B cell (primary cell): ENCODE measurements around the gene RNF135. TPM values are rescaled to one million over a fixed set of nuclear protein-coding genes. Genes with fewer than 3 reads are reported as not detected.
A peak's percentile ranks its signal among the peaks of the same experiment; 100 is the strongest.

Experiments used
- ATAC-seq: fragments of 200-7000 bp; cut with Tn5 transposase; one replicate; pipeline ENCODE4 v1.10.0; 2021; ENCODE audit warnings: low read depth, mild to moderate bottlenecking, moderate number of reproducible peaks, moderate library complexity
- CTCF ChIA-PET: fragments of 350-600 bp; sonication (Branson Sonifier 250); formaldehyde crosslinking; loops from one replicate; lab custom pipeline; 2021; ENCODE audit warnings: antibody characterized with exemption, inconsistent platforms; lab: Charles Lee
- POLR2A ChIA-PET: fragments of 350-600 bp; sonication (Branson Sonifier 250); formaldehyde crosslinking; loops from one replicate; lab custom pipeline; 2021; ENCODE audit warnings: antibody characterized with exemption; lab: Charles Lee
- DNase-seq: peaks from one replicate; pipeline ENCODE4 v3.0.0; 2013
- H2AFZ ChIP-seq: 2 replicates; pipeline ENCODE4 v1.6.1; 2012; ENCODE audit warnings: mild to moderate bottlenecking, low read depth, low read length; ENCODE audit not compliant: insufficient read depth, poor library complexity, severe bottlenecking
- H3K27ac ChIP-seq, 2 donors: 1 replicate in 1 of 2; 2 replicates in 1 of 2; pipeline ENCODE4 v1.5.1; 2012 to 2013; ENCODE audit warnings: low read length in 2 of 2, mild to moderate bottlenecking in 2 of 2, moderate library complexity in 1 of 2
- H3K27me3 ChIP-seq, 4 experiments: fragments of 200-600 bp in 1 of 4; sonication (generic) in 1 of 4; replicated peaks in 1 of 4; 1 replicate in 2 of 4; 2 replicates in 2 of 4; pipeline versions ENCODE4 v1.6.1 to v1.7.0; 2013 to 2016; ENCODE audit warnings: low read length in 3 of 4, mild to moderate bottlenecking in 2 of 4, mixed read lengths in 1 of 4, moderate library complexity in 1 of 4; ENCODE audit not compliant: insufficient read depth in 4 of 4, control insufficient read depth in 3 of 4; ENCODE audit errors: control extremely low read depth in 1 of 4
- H3K36me3 ChIP-seq, 2 experiments: replicated peaks in 1 of 2; 1 replicate in 1 of 2; 2 replicates in 1 of 2; pipeline versions ENCODE4 v1.6.1 to v1.7.1; 2013; ENCODE audit warnings: low read length in 1 of 2; ENCODE audit not compliant: insufficient read depth in 2 of 2, control insufficient read depth in 1 of 2; ENCODE audit errors: control extremely low read depth in 1 of 2, extremely low read depth in 1 of 2
- H3K4me1 ChIP-seq, 2 donors: fragments of 200-600 bp in 1 of 2; sonication (generic) in 1 of 2; 1 replicate in 1 of 2; 2 replicates in 1 of 2; pipeline versions ENCODE4 v1.5.1 to v1.6.1; 2013 to 2017; ENCODE audit warnings: low read length in 2 of 2; ENCODE audit not compliant: control insufficient read depth in 2 of 2, insufficient read depth in 2 of 2
- H3K4me2 ChIP-seq: replicated peaks from 2 replicates; pipeline ENCODE3; 2012; ENCODE audit warnings: mild to moderate bottlenecking, low read depth, low read length; ENCODE audit not compliant: poor library complexity, severe bottlenecking
- H3K4me3 ChIP-seq, 5 experiments: fragments of 200-600 bp in 1 of 5; sonication (generic) in 1 of 5; 1 replicate in 3 of 5; 2 replicates in 2 of 5; pipeline versions ENCODE4 v1.5.1 to v1.7.0; 2011 to 2016; ENCODE audit warnings: low read length in 4 of 5, mild to moderate bottlenecking in 4 of 5, low read depth in 2 of 5, control low read depth in 1 of 5, moderate library complexity in 1 of 5; ENCODE audit not compliant: insufficient read depth in 1 of 5; ENCODE audit errors: control extremely low read depth in 1 of 5, extremely low read depth in 1 of 5
- H3K79me2 ChIP-seq: fragments of 200-600 bp; sonication (generic); one replicate; pipeline ENCODE4 v1.6.0; 2016; ENCODE audit warnings: low read length; ENCODE audit not compliant: control insufficient read depth, insufficient read depth
- H3K9ac ChIP-seq: fragments of 200-600 bp; sonication (generic); 2 replicates; pipeline ENCODE4 v1.6.1; 2017; ENCODE audit warnings: mild to moderate bottlenecking, low read length, moderate library complexity
- H3K9me3 ChIP-seq, 3 donors: one replicate each; pipeline versions ENCODE4 v1.6.1 to v1.7.1; 2013; ENCODE audit warnings: low read length in 2 of 3; ENCODE audit not compliant: control insufficient read depth in 2 of 3, insufficient read depth in 1 of 3; ENCODE audit errors: control extremely low read depth in 1 of 3
- H4K20me1 ChIP-seq: 2 replicates; pipeline ENCODE4 v1.6.0; 2012; ENCODE audit warnings: mild to moderate bottlenecking, low read length; ENCODE audit not compliant: insufficient read depth, control insufficient read depth, poor library complexity, severe bottlenecking
- H3K27ac Mint-ChIP-seq: one replicate; pipeline ENCODE4 v1.8.0; 2021; ENCODE audit warnings: mixed read lengths
- H3K27me3 Mint-ChIP-seq: one replicate; pipeline ENCODE4 v1.8.0; 2021; ENCODE audit warnings: mixed read lengths
- H3K4me1 Mint-ChIP-seq: one replicate; pipeline ENCODE4 v1.8.0; 2021; ENCODE audit warnings: mixed read lengths
- H3K4me3 Mint-ChIP-seq: one replicate; pipeline ENCODE4 v1.8.0; 2021; ENCODE audit warnings: mixed read lengths
- H3K9me3 Mint-ChIP-seq: one replicate; pipeline ENCODE4 v1.8.0; 2022; ENCODE audit warnings: mixed read lengths; ENCODE audit not compliant: insufficient read depth
- EZH2 ChIP-seq: IDR thresholded peaks from 2 replicates; pipeline ENCODE4 v1.6.1; 2012; ENCODE audit warnings: borderline replicate concordance, low read depth, mild to moderate bottlenecking, moderate library complexity, low read length; ENCODE audit not compliant: insufficient read depth, poor library complexity, severe bottlenecking
- WGBS: methylation state at CpG from one replicate; pipeline ENCODE4 v1.1.5; 2013; ENCODE audit warnings: missing lambda C conversion rate; ENCODE audit not compliant: insufficient coverage; 5-methylcytosine and 5-hydroxymethylcytosine counted together
- intact Hi-C: fragments of 100-400 bp; cut with micrococcal nuclease; formaldehyde crosslinking; loops from one replicate; pipeline ENCODE4 v1.10.0; 2022
- polyA plus RNA-seq: library from polyadenylated mRNA; depleted of rRNA; stranded (reverse); fragments of >200 nt; gene quantifications from 2 replicates; pipeline ENCODE4 v1.2.3, GENCODE V29; 2012
- total RNA-seq, 2 donors: library from RNA; stranded (reverse); fragments of 120-200 nt in 1 of 2; gene quantifications; 1 replicate in 1 of 2; 2 replicates in 1 of 2; pipeline versions ENCODE4 v1.2.3 to v1.2.4, GENCODE V29; 2013 to 2022
- TF ChIP-seq, protein P1 (sequence below): fragments of 200-600 bp; IDR thresholded peaks from one replicate; pipeline ENCODE4 v1.8.0; 2022; ENCODE audit warnings: antibody characterized with exemption, mild to moderate bottlenecking

Gene RNF135
- total and polyA plus RNA-seq, 2 donors (not counting 1 experiment from before 2014, with no cell fraction given): 23.4 to 24.2 TPM

DNA sequence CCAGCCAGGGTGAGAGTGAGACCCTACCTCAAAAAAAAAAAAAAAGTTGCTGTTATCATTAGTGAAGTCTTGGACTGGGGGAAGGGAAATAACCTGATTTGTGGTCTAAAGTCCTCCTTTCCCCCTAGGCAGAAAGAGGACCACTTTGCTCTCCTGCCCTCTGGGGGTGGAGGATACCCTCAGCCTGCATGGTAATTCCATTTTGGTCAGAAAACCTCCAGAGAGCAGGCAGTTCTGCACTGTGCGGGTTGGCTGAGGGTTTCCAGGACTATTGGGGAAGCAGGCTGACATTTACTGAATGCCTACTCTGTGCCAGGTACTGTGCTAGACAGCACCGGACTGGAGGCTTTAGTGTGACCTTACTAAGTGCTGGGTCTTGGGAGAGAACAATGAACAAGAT lies 46.5 kb upstream of the RNF135 start:
- H2AFZ ChIP-seq: no peak overlapping the region
- peaks cover 0 to 4% of the 10 kb centered on the region in 2 experiments for H3K36me3 ChIP-seq
- POLR2A ChIA-PET: interaction anchor here (0.5 kb wide), 1 partner anchor 1217 kb away, joined by 3 read pairs; no protein-coding TSS in a partner anchor
- no peak overlapping the region for H3K27ac ChIP-seq
- peak overlapping the region; percentile 23 for H3K4me3 Mint-ChIP-seq
- H3K27ac Mint-ChIP-seq: no peak overlapping the region
- TF ChIP-seq EZH2: no peak
- TF ChIP-seq, protein P1, sequence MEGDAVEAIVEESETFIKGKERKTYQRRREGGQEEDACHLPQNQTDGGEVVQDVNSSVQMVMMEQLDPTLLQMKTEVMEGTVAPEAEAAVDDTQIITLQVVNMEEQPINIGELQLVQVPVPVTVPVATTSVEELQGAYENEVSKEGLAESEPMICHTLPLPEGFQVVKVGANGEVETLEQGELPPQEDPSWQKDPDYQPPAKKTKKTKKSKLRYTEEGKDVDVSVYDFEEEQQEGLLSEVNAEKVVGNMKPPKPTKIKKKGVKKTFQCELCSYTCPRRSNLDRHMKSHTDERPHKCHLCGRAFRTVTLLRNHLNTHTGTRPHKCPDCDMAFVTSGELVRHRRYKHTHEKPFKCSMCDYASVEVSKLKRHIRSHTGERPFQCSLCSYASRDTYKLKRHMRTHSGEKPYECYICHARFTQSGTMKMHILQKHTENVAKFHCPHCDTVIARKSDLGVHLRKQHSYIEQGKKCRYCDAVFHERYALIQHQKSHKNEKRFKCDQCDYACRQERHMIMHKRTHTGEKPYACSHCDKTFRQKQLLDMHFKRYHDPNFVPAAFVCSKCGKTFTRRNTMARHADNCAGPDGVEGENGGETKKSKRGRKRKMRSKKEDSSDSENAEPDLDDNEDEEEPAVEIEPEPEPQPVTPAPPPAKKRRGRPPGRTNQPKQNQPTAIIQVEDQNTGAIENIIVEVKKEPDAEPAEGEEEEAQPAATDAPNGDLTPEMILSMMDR: no peak
- no peaks in the 10 kb centered on the region for H3K9me3 ChIP-seq
- H3K27me3 Mint-ChIP-seq: no peaks in the 10 kb centered on the region
- H3K27me3 ChIP-seq: peaks cover 0 to 6% (median 0%) of the 10 kb centered on the region in 4 experiments
- no peak overlapping the region for H3K9ac ChIP-seq
- H4K20me1 ChIP-seq: no peaks in the 10 kb centered on the region
- intact Hi-C loops: no loop called here
- peaks cover 11 to 17% of the 10 kb centered on the region in 2 donors for H3K4me1 ChIP-seq
- peaks cover 16% of the 10 kb centered on the region for H3K4me1 Mint-ChIP-seq
- no peaks in the 10 kb centered on the region for H3K79me2 ChIP-seq
- ATAC-seq (no peak), DNase-seq (no peak)
- H3K9me3 Mint-ChIP-seq: no peaks in the 10 kb centered on the region
- WGBS: 94% methylated on average over 2 of the region's 2 CpGs
- no peak overlapping the region for H3K4me2 ChIP-seq
- CTCF ChIA-PET: interaction anchor here (0.8 to 3.2 kb wide), 2 partner anchors 47 to 291 kb away, joined by 4 to 9 read pairs; partner anchors contain the start of gene RNF135
- H3K4me3 ChIP-seq: no peak overlapping the region

DNA sequence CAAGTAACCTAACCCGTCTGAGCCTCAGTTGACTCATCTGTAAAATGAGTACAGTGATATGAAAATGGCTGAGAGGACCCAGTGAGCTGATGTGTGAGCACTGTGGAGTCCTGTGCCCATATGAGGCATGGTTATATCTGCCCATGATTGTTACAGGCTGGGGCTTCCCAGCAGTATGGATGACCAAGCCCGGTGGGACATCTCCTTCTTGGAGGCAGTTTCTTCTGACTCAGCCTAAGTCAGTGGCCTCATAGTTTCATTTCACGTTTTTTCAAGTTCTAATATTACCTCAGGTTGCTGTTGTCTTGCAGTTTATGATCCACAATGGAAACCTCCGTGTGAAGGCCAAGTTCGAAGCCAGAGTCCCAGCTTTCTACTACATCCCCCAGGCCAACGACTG lies 44.3 kb upstream of the RNF135 start:
- Mint-ChIP-seq H3K27ac (no peak overlapping the region), H3K9me3 (no peaks in the 10 kb centered on the region), H3K27me3 (no peaks in the 10 kb centered on the region), H3K4me1 (peaks cover 7% of the 10 kb centered on the region), H3K4me3 (no peak overlapping the region)
- no peaks in the 10 kb centered on the region for H3K79me2 ChIP-seq
- H3K27ac ChIP-seq: no peak overlapping the region
- no peak overlapping the region for H3K4me2 ChIP-seq
- H3K9me3 ChIP-seq: no peaks in the 10 kb centered on the region
- peaks cover 5 to 10% of the 10 kb centered on the region in 2 donors for H3K4me1 ChIP-seq
- H3K4me3 ChIP-seq: no peak overlapping the region
- no peak overlapping the region for H3K9ac ChIP-seq
- WGBS: 72% methylated on average over 2 of the region's 6 CpGs
- CTCF ChIA-PET: interaction anchor here (0.9 kb wide), 1 partner anchor 44 kb away, joined by 4 read pairs; no protein-coding TSS in a partner anchor
- intact Hi-C loops: no loop called here
- peaks cover 0 to 6% (median 0%) of the 10 kb centered on the region in 4 experiments for H3K27me3 ChIP-seq
- no peak overlapping the region for H2AFZ ChIP-seq
- POLR2A ChIA-PET: no interaction called here
- H4K20me1 ChIP-seq: no peaks in the 10 kb centered on the region
- ATAC-seq: no peak
- peaks cover 0 to 6% of the 10 kb centered on the region in 2 experiments for H3K36me3 ChIP-seq
- DNase-seq: no peak
- TF ChIP-seq, protein P1: no peak
- no peak for TF ChIP-seq EZH2
